Mesendoderm (in vitro differentiated cells): Measurements from ENCODE around the gene B3GALT6.

Experiments used
- DNase-seq: peaks from one replicate; pipeline ENCODE4 v3.0.0; 2013
- H2AK5ac ChIP-seq: 2 replicates; pipeline ENCODE4 v1.6.1; 2013; ENCODE audit warnings: low read length, inconsistent platforms
- H2BK120ac ChIP-seq: 2 replicates; pipeline ENCODE4 v1.6.1; 2013; ENCODE audit warnings: low read depth, mild to moderate bottlenecking, low read length, moderate library complexity, mixed read lengths
- H2BK15ac ChIP-seq: replicated peaks from 2 replicates; pipeline ENCODE4 v1.6.1; 2013; ENCODE audit warnings: low read depth, mild to moderate bottlenecking, moderate library complexity
- H2BK5ac ChIP-seq: 2 replicates; pipeline ENCODE4 v1.6.1; 2013; ENCODE audit warnings: low read length, inconsistent platforms
- H3K18ac ChIP-seq: 2 replicates; pipeline ENCODE4 v1.6.1; 2013; ENCODE audit warnings: mild to moderate bottlenecking, low read length, mixed read lengths
- H3K23ac ChIP-seq: one replicate; pipeline ENCODE4 v1.6.1; 2013; ENCODE audit warnings: low read length
- H3K27ac ChIP-seq: 2 replicates; pipeline ENCODE4 v1.5.1; 2013; ENCODE audit warnings: low read depth, mild to moderate bottlenecking, inconsistent platforms, low read length, moderate library complexity
- H3K27me3 ChIP-seq: 2 replicates; pipeline ENCODE4 v1.6.1; 2013; ENCODE audit warnings: low read length, control low read depth, mild to moderate bottlenecking, inconsistent platforms; ENCODE audit not compliant: insufficient read depth, poor library complexity
- H3K36me3 ChIP-seq: 2 replicates; pipeline ENCODE4 v1.6.1; 2013; ENCODE audit warnings: low read length, inconsistent platforms; ENCODE audit not compliant: control insufficient read depth, insufficient read depth
- H3K4ac ChIP-seq: one replicate; pipeline ENCODE4 v1.6.1; 2013; ENCODE audit warnings: low read depth, mild to moderate bottlenecking, low read length, moderate library complexity
- H3K4me1 ChIP-seq: 2 replicates; pipeline ENCODE4 v1.6.1; 2013; ENCODE audit warnings: low read depth, low read length, inconsistent platforms; ENCODE audit not compliant: control insufficient read depth
- H3K4me2 ChIP-seq: 2 replicates; pipeline ENCODE4 v1.6.1; 2013; ENCODE audit warnings: low read length
- H3K4me3 ChIP-seq: 2 replicates; pipeline ENCODE4 v1.5.1; 2013; ENCODE audit warnings: mild to moderate bottlenecking, low read length
- H3K56ac ChIP-seq: one replicate; pipeline ENCODE4 v1.6.1; 2013; ENCODE audit warnings: low read length
- H3K79me1 ChIP-seq: 2 replicates; pipeline ENCODE4 v1.6.1; 2013; ENCODE audit warnings: low read length, inconsistent platforms
- H3K79me2 ChIP-seq: 2 replicates; pipeline ENCODE4 v1.6.1; 2013; ENCODE audit warnings: mild to moderate bottlenecking, low read length; ENCODE audit not compliant: control insufficient read depth, insufficient read depth
- H3K9ac ChIP-seq: 2 replicates; pipeline ENCODE4 v1.6.1; 2013; ENCODE audit warnings: low read length, inconsistent platforms
- H4K5ac ChIP-seq: one replicate; pipeline ENCODE4 v1.6.1; 2013; ENCODE audit warnings: low read length
- H4K8ac ChIP-seq: one replicate; pipeline ENCODE4 v1.6.1; 2013; ENCODE audit warnings: low read depth, mild to moderate bottlenecking, control low read depth, low read length, moderate library complexity
- WGBS: extraction: QIAGEN DNeasy Blood & Tissue Kit; methylation state at CpG from one replicate; pipeline ENCODE4 v1.1.7; 2013; ENCODE audit warnings: low lambda C conversion rate, missing lambda C conversion rate; ENCODE audit not compliant: insufficient coverage; ENCODE audit errors: extremely low coverage; 5-methylcytosine and 5-hydroxymethylcytosine counted together

The B3GALT6 gene

GRCh38 chr1:1283821-1284220 is 51.8 kb downstream of the B3GALT6 start:
- peak; percentile 54 for DNase-seq
- Histone ChIP-seq H3K27me3 (no peaks in the 10 kb centered on the region), H3K4me2 (no peak overlapping the region), H3K79me2 (no peaks in the 10 kb centered on the region), H3K4me1 (no peaks in the 10 kb centered on the region), H3K4me3 (no peak overlapping the region), H2AK5ac (no peak overlapping the region), H2BK120ac (no peak overlapping the region), H4K8ac (no peak overlapping the region), H2BK5ac (no peak overlapping the region), H3K36me3 (no peaks in the 10 kb centered on the region), H3K9ac (no peak overlapping the region), H3K23ac (no peak overlapping the region), H2BK15ac (no peak overlapping the region), H3K27ac (no peak overlapping the region), H3K56ac (no peak overlapping the region), H3K79me1 (no peaks in the 10 kb centered on the region), H3K4ac (no peak overlapping the region), H3K18ac (no peak overlapping the region), H4K5ac (no peak overlapping the region)
- WGBS: no CpG with 5 or more reads among the region's 9 CpGs
